WTC11 (cell line): Measurements from ENCODE around the gene PLXNB2. TPM values are rescaled to one million over a fixed set of nuclear protein-coding genes. Genes with fewer than 3 reads are reported as not detected.

ENCODE experiments used
- ATAC-seq: fragments of 200-7000 bp; cut with Tn5 transposase; 2 replicates; pipeline ENCODE4 v1.10.0; 2021; ENCODE audit warnings: mild to moderate bottlenecking, moderate library complexity
- CTCF ChIA-PET: fragments of 300-600 bp; sonication (Branson Sonifier 250); formaldehyde crosslinking; loops from one replicate; lab custom pipeline; 2021; ENCODE audit warnings: antibody characterized with exemption; lab: Charles Lee
- POLR2A ChIA-PET: fragments of 350-600 bp; sonication (Branson Sonifier 250); formaldehyde crosslinking; loops from one replicate; lab custom pipeline; 2021; ENCODE audit warnings: antibody characterized with exemption; lab: Charles Lee
- DNase-seq: peaks from one replicate; pipeline ENCODE4 v3.0.0; 2021; ENCODE audit warnings: low spot score
- H3K27ac Mint-ChIP-seq: 2 replicates; pipeline ENCODE4 v1.8.0; 2021; ENCODE audit warnings: mixed read lengths
- H3K27me3 Mint-ChIP-seq: 2 replicates; pipeline ENCODE4 v1.8.0; 2021; ENCODE audit warnings: low read depth, mild to moderate bottlenecking, moderate library complexity, mixed read lengths
- H3K36me3 Mint-ChIP-seq: 2 replicates; pipeline ENCODE4 v1.8.0; 2021; ENCODE audit warnings: mixed read lengths
- H3K4me1 Mint-ChIP-seq: 2 replicates; pipeline ENCODE4 v1.8.0; 2022; ENCODE audit warnings: mixed read lengths
- H3K4me3 Mint-ChIP-seq: 2 replicates; pipeline ENCODE4 v1.8.0; 2021; ENCODE audit warnings: mild to moderate bottlenecking, moderate library complexity, mixed read lengths
- H3K9me3 Mint-ChIP-seq: 2 replicates; pipeline ENCODE4 v1.8.0; 2021; ENCODE audit warnings: mixed read lengths
- ARID4B ChIP-seq: sonication (generic); formaldehyde crosslinking; IDR thresholded peaks from 2 replicates; pipeline ENCODE4 v1.8.0; 2023; ENCODE audit warnings: missing genetic modification reagents, mild to moderate bottlenecking, borderline replicate concordance
- ESRRA ChIP-seq: sonication (generic); formaldehyde crosslinking; IDR thresholded peaks from 2 replicates; pipeline ENCODE4 v1.8.1; 2022; ENCODE audit warnings: mild to moderate bottlenecking, missing genetic modification reagents, borderline replicate concordance
- FOXJ3 ChIP-seq: sonication (generic); formaldehyde crosslinking; IDR thresholded peaks from 2 replicates; pipeline ENCODE4 v1.9.0; 2021; ENCODE audit warnings: missing genetic modification reagents, mild to moderate bottlenecking, borderline replicate concordance
- IRF1 ChIP-seq: sonication (generic); formaldehyde crosslinking; IDR thresholded peaks from 2 replicates; pipeline ENCODE4 v1.8.0; 2023; ENCODE audit warnings: missing genetic modification reagents
- JAZF1 ChIP-seq: fragments of 250-450 bp; sonication (Bioruptor Pico); IDR thresholded peaks from 2 replicates; pipeline ENCODE4 v1.9.0; 2021; ENCODE audit warnings: moderate library complexity, mild to moderate bottlenecking, inconsistent platforms
- KAT7 ChIP-seq: sonication (generic); formaldehyde crosslinking; IDR thresholded peaks from 2 replicates; pipeline ENCODE4 v1.8.1; 2023; ENCODE audit warnings: missing genetic modification reagents, mild to moderate bottlenecking, borderline replicate concordance
- MLX ChIP-seq: sonication (generic); formaldehyde crosslinking; IDR thresholded peaks from 2 replicates; pipeline ENCODE4 v1.8.1; 2023; ENCODE audit warnings: mild to moderate bottlenecking, missing genetic modification reagents, moderate library complexity
- MYBL2 ChIP-seq: sonication (generic); formaldehyde crosslinking; IDR thresholded peaks from 2 replicates; pipeline ENCODE4 v1.8.1; 2023; ENCODE audit warnings: mild to moderate bottlenecking, moderate library complexity, missing genetic modification reagents
- NR2C2 ChIP-seq: sonication (generic); formaldehyde crosslinking; IDR thresholded peaks from 2 replicates; pipeline ENCODE4 v1.8.0; 2022; ENCODE audit warnings: mild to moderate bottlenecking, missing genetic modification reagents
- PRDM15 ChIP-seq: sonication (generic); formaldehyde crosslinking; IDR thresholded peaks from 2 replicates; pipeline ENCODE4 v1.8.0; 2022; ENCODE audit warnings: missing genetic modification reagents
- RORB ChIP-seq: fragments of 250-450 bp; sonication (Bioruptor Pico); IDR thresholded peaks from 2 replicates; pipeline ENCODE4 v1.9.0; 2021; ENCODE audit warnings: mild to moderate bottlenecking
- TCF7 ChIP-seq: sonication (generic); formaldehyde crosslinking; IDR thresholded peaks from 2 replicates; pipeline ENCODE4 v1.8.0; 2022; ENCODE audit warnings: mild to moderate bottlenecking, low read depth, missing genetic modification reagents, moderate library complexity
- TEAD1 ChIP-seq: sonication (generic); formaldehyde crosslinking; IDR thresholded peaks from 2 replicates; pipeline ENCODE4 v1.8.0; 2022; ENCODE audit warnings: mild to moderate bottlenecking, missing genetic modification reagents
- TP53 ChIP-seq: sonication (generic); formaldehyde crosslinking; IDR thresholded peaks from 2 replicates; pipeline ENCODE4 v1.8.1; 2023; ENCODE audit warnings: mild to moderate bottlenecking, missing genetic modification reagents
- ZNF219 ChIP-seq: sonication (generic); formaldehyde crosslinking; IDR thresholded peaks from 2 replicates; pipeline ENCODE4 v1.8.0; 2023; ENCODE audit warnings: missing genetic modification reagents, mild to moderate bottlenecking, borderline replicate concordance
- total RNA-seq: library from RNA; stranded (reverse); gene quantifications from 3 replicates; pipeline ENCODE4 v1.2.3, GENCODE V29; 2021
- TF ChIP-seq, protein P1 (sequence below): sonication (generic); formaldehyde crosslinking; IDR thresholded peaks from 2 replicates; pipeline ENCODE4 v1.8.1; 2022; ENCODE audit warnings: missing genetic modification reagents, borderline replicate concordance
- TF ChIP-seq, protein P2 (sequence below): sonication (generic); formaldehyde crosslinking; conservative IDR thresholded peaks from 2 replicates; pipeline ENCODE4 v1.8.1; 2023; ENCODE audit warnings: mild to moderate bottlenecking, low read depth, missing genetic modification reagents, moderate library complexity

The PLXNB2 gene
- total RNA-seq, 1 experiment from 2014 or later, result 113 TPM

GRCh38 chr22:50270666-50271394 is 36.6 kb downstream of the PLXNB2 start (continued):
- peak; percentile 77; the same call in 1 of the 2 replicates for TF ChIP-seq ZNF219 (CRISPR knock-in tag)
- TF ChIP-seq, protein P1, sequence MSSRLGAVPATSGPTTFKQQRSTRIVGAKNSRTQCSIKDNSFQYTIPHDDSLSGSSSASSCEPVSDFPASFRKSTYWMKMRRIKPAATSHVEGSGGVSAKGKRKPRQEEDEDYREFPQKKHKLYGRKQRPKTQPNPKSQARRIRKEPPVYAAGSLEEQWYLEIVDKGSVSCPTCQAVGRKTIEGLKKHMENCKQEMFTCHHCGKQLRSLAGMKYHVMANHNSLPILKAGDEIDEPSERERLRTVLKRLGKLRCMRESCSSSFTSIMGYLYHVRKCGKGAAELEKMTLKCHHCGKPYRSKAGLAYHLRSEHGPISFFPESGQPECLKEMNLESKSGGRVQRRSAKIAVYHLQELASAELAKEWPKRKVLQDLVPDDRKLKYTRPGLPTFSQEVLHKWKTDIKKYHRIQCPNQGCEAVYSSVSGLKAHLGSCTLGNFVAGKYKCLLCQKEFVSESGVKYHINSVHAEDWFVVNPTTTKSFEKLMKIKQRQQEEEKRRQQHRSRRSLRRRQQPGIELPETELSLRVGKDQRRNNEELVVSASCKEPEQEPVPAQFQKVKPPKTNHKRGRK (CRISPR knock-in tag), result no peak

DNA sequence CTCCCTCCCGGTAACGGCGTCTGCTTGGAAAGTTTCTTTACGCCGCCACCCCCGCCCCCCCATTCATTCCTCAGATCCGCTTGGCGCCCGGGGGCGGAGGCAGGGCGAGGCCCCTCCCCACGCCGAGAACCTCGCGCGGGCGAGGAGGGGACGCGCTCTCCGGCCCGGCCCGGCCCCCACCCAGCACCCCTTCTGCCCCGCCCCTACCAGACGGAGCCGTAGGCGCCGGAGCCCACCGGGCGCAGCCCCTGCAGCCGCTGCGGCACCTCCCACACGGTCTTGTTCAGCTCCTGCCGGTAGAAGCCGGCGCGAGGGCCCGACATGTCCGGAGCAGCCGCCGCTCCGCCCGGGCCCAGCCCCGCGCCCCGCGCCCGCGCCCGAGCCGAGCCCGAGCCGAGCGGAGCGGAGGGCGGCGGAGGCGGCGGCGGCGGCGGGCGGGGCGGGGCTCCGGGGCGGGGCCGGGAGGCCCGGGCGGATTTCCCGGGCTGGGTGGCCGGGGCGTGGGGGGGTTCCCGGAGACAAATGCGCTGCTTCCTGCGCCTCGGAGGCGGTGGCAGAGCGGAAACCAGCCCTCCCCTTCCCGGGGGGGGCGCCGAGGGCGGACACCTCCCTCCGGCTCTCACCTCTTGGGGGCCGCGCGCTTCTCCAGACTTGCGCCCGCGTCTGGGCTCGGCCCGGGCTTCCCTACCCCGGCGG is 37.3 kb downstream of the PLXNB2 start, which contains the start of gene MAPK11:
TSS of gene MAPK11 (minus strand) at position 411 of the 696 bp plus-strand sequence. CDS start at position 323, 88 bp downstream.
- H3K36me3 Mint-ChIP-seq, result peaks cover 4% of the 10 kb centered on the region
- no peaks in the 10 kb centered on the region for H3K4me1 Mint-ChIP-seq
- peak; percentile 35 for DNase-seq
- H3K27me3 Mint-ChIP-seq, result peaks cover 53% of the 10 kb centered on the region
- no peak within 1 kb of the TSS for H3K27ac Mint-ChIP-seq
- ChIA-PET CTCF (interaction anchor here (1.0 kb wide), 1 partner anchor 79 kb away, joined by 4 read pairs; no protein-coding TSS in a partner anchor), POLR2A (interaction anchor here (1.5 kb wide), 1 partner anchor 24 kb away, joined by 3 read pairs; no protein-coding TSS in a partner anchor)
- H3K4me3 Mint-ChIP-seq, result peak within 1 kb of the TSS; percentile 57
- peak; percentile 5; the same call in 1 of the 2 replicates for ATAC-seq
- no peaks in the 10 kb centered on the region for H3K9me3 Mint-ChIP-seq
- TF ChIP-seq RORB (CRISPR knock-in tag) (no peak), JAZF1 (CRISPR knock-in tag) (no peak), MYBL2 (no peak), TCF7 (no peak), FOXJ3 (no peak), MLX (CRISPR knock-in tag) (no peak), KAT7 (CRISPR knock-in tag) (no peak), TP53 (CRISPR knock-in tag) (no peak), ESRRA (CRISPR knock-in tag) (no peak), TEAD1 (CRISPR knock-in tag) (no peak), NR2C2 (CRISPR knock-in tag) (no peak), IRF1 (CRISPR knock-in tag) (no peak), ARID4B (CRISPR knock-in tag) (no peak), PRDM15 (CRISPR knock-in tag) (no peak)
- TF ChIP-seq, protein P1 (CRISPR knock-in tag), result no peak
- TF ChIP-seq, protein P2, sequence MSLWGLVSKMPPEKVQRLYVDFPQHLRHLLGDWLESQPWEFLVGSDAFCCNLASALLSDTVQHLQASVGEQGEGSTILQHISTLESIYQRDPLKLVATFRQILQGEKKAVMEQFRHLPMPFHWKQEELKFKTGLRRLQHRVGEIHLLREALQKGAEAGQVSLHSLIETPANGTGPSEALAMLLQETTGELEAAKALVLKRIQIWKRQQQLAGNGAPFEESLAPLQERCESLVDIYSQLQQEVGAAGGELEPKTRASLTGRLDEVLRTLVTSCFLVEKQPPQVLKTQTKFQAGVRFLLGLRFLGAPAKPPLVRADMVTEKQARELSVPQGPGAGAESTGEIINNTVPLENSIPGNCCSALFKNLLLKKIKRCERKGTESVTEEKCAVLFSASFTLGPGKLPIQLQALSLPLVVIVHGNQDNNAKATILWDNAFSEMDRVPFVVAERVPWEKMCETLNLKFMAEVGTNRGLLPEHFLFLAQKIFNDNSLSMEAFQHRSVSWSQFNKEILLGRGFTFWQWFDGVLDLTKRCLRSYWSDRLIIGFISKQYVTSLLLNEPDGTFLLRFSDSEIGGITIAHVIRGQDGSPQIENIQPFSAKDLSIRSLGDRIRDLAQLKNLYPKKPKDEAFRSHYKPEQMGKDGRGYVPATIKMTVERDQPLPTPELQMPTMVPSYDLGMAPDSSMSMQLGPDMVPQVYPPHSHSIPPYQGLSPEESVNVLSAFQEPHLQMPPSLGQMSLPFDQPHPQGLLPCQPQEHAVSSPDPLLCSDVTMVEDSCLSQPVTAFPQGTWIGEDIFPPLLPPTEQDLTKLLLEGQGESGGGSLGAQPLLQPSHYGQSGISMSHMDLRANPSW (CRISPR knock-in tag), result no peak
